NCI-H82 (cell line): Measurements from ENCODE around the gene HOXC6.
A peak's percentile ranks its signal among the peaks of the same experiment; 100 is the strongest.
"Not testable (repeated sequence)": the region's sequence is repeated elsewhere in the genome, so short reads cannot be mapped to it uniquely, and the experiment has no call there.

Experiments used
- DNase-seq: peaks from one replicate; lab custom pipeline; 2025; lab: John Stamatoyannopoulos, UW

Gene HOXC6

GRCh38 chr12:54030442-54030801 is 2.2 kb downstream of the HOXC6 start:
- no peak for DNase-seq

- no peak for DNase-seq
These were observed 2.7 kb downstream of the HOXC6 start for GRCh38 chr12:54030889-54031471.

GRCh38 chr12:54031480-54031879 is 3.2 kb downstream of the HOXC6 start:
- no peak for DNase-seq

- no peak for DNase-seq
These were observed 3.9 kb downstream of the HOXC6 start for GRCh38 chr12:54032086-54032619.

GRCh38 chr12:54032627-54033100 is 4.4 kb downstream of the HOXC6 start, which contains the start of gene HOXC5:
HOXC5 (plus strand) TSS chr12:54033050; CDS start chr12:54033123, 73 bp downstream.
- peak; percentile 97 for DNase-seq

- peak; percentile 91 for DNase-seq
These were observed 5.1 kb downstream of the HOXC6 start for GRCh38 chr12:54033106-54033979.

- no peak for DNase-seq
These were observed 5.9 kb downstream of the HOXC6 start for GRCh38 chr12:54033980-54034784.

- DNase-seq: no peak
These were observed 6.6 kb downstream of the HOXC6 start for GRCh38 chr12:54034785-54035310.

GRCh38 chr12:54035568-54036264 is 7.5 kb downstream of the HOXC6 start:
- no peak for DNase-seq

- DNase-seq: peak; percentile 57
These were observed 8.6 kb downstream of the HOXC6 start for GRCh38 chr12:54036620-54037359.

GRCh38 chr12:54037360-54038283 is 9.4 kb downstream of the HOXC6 start:
- DNase-seq: peak; percentile 88

- DNase-seq: no peak
These were observed 10.1 kb downstream of the HOXC6 start for GRCh38 chr12:54038284-54038870.

- no peak for DNase-seq
These were observed 10.7 kb downstream of the HOXC6 start for GRCh38 chr12:54038871-54039414.

GRCh38 chr12:54039417-54040147 is 11.3 kb downstream of the HOXC6 start:
- DNase-seq: no peak

- peak; percentile 74 for DNase-seq
These were observed 11.9 kb downstream of the HOXC6 start for GRCh38 chr12:54040148-54040494.

GRCh38 chr12:54040648-54041047 is 12.4 kb downstream of the HOXC6 start:
- DNase-seq: no peak

- no peak for DNase-seq
These were observed 13.0 kb downstream of the HOXC6 start for GRCh38 chr12:54041097-54041690.

GRCh38 chr12:54042033-54042432 is 13.8 kb downstream of the HOXC6 start:
- DNase-seq: not testable (repeated sequence)
